NCI-H2227 (cell line): Measurements from ENCODE around the gene RPL10A.
"Not testable (repeated sequence)": the region's sequence is repeated elsewhere in the genome, so short reads cannot be mapped to it uniquely, and the experiment has no call there.

Experiments used
- DNase-seq: peaks from one replicate; lab custom pipeline; 2025; ENCODE audit not compliant: unreplicated experiment; lab: John Stamatoyannopoulos, UW

Gene RPL10A

GRCh38 chr6:35468181-35468979 lies at the start of gene RPL10A:
RPL10A (plus strand) TSS chr6:35468401; CDS start chr6:35468435, 34 bp downstream.
- DNase-seq = peak; percentile 99

- DNase-seq = no peak
Measured at GRCh38 chr6:35419417-35419816, 48.8 kb upstream of the RPL10A start.

GRCh38 chr6:35419961-35420360 lies 48.2 kb upstream of the RPL10A start:
- no peak for DNase-seq

- DNase-seq = no peak
Measured at GRCh38 chr6:35425284-35425683, 42.9 kb upstream of the RPL10A start.

GRCh38 chr6:35426074-35426473 lies 42.1 kb upstream of the RPL10A start:
- DNase-seq = no peak

- DNase-seq = no peak
Measured at GRCh38 chr6:35427435-35427834, 40.8 kb upstream of the RPL10A start.

GRCh38 chr6:35427851-35428321 lies 40.3 kb upstream of the RPL10A start:
- DNase-seq = no peak

- DNase-seq = no peak
Measured at GRCh38 chr6:35428421-35429149, 39.6 kb upstream of the RPL10A start.

- no peak for DNase-seq
Measured at GRCh38 chr6:35429463-35429862, 38.7 kb upstream of the RPL10A start.

- DNase-seq = no peak
Measured at GRCh38 chr6:35432291-35432690, 35.9 kb upstream of the RPL10A start.

- DNase-seq = not testable (repeated sequence)
Measured at GRCh38 chr6:35432702-35433101, 35.5 kb upstream of the RPL10A start.

GRCh38 chr6:35435074-35435837 lies 32.9 kb upstream of the RPL10A start:
- no peak for DNase-seq

- no peak for DNase-seq
Measured at GRCh38 chr6:35436071-35436857, 31.9 kb upstream of the RPL10A start.

GRCh38 chr6:35438378-35439065 lies 29.7 kb upstream of the RPL10A start:
- DNase-seq = not testable (repeated sequence)

- DNase-seq = no peak
Measured at GRCh38 chr6:35439308-35439707, 28.9 kb upstream of the RPL10A start.

GRCh38 chr6:35441205-35441604 lies 27.0 kb upstream of the RPL10A start:
- DNase-seq = no peak

GRCh38 chr6:35441642-35442041 lies 26.6 kb upstream of the RPL10A start:
- no peak for DNase-seq

GRCh38 chr6:35442693-35443092 lies 25.5 kb upstream of the RPL10A start:
- DNase-seq = no peak

- no peak for DNase-seq
Measured at GRCh38 chr6:35443341-35444030, 24.7 kb upstream of the RPL10A start.
